Esophagus (tissue), 2 donors: ENCODE measurements around the gene APLNR. TPM values are rescaled to one million over a fixed set of nuclear protein-coding genes. Genes with fewer than 3 reads are reported as not detected.

Experiments
- H3K27ac ChIP-seq, 2 donors: one replicate each; pipeline ENCODE4 v1.5.1; 2013; ENCODE audit warnings: low read depth in 2 of 2, mild to moderate bottlenecking in 2 of 2, inconsistent platforms in 1 of 2, low read length in 1 of 2, moderate library complexity in 1 of 2
- H3K27me3 ChIP-seq, 2 donors: one replicate each; pipeline ENCODE4 v1.6.1; 2013; ENCODE audit warnings: low read length in 2 of 2, control low read depth in 1 of 2, mild to moderate bottlenecking in 1 of 2; ENCODE audit not compliant: insufficient read depth in 2 of 2, control insufficient read depth in 1 of 2
- H3K36me3 ChIP-seq, 2 donors: one replicate each; pipeline ENCODE4 v1.6.1; 2013; ENCODE audit warnings: low read length in 1 of 2; ENCODE audit not compliant: control insufficient read depth in 2 of 2, insufficient read depth in 2 of 2
- H3K4me1 ChIP-seq, 2 donors: one replicate each; pipeline ENCODE4 v1.6.1; 2013; ENCODE audit warnings: low read length in 1 of 2; ENCODE audit not compliant: control insufficient read depth in 2 of 2, insufficient read depth in 2 of 2
- H3K4me3 ChIP-seq, 2 donors: one replicate each; pipeline ENCODE4 v1.5.1; 2013; ENCODE audit warnings: low read length in 2 of 2, mild to moderate bottlenecking in 2 of 2, low read depth in 1 of 2, moderate library complexity in 1 of 2
- H3K9me3 ChIP-seq, 2 donors: one replicate each; pipeline ENCODE4 v1.6.1; 2013; ENCODE audit warnings: mild to moderate bottlenecking in 2 of 2, low read depth in 1 of 2, low read length in 1 of 2, moderate library complexity in 1 of 2; ENCODE audit not compliant: control insufficient read depth in 2 of 2, insufficient read depth in 1 of 2
- WGBS, 2 donors: extraction: QIAGEN DNeasy Blood & Tissue Kit; methylation state at CpG; one replicate each; pipeline ENCODE4 v1.1.7; 2013; 5-methylcytosine and 5-hydroxymethylcytosine counted together
- polyA plus RNA-seq, 2 donors: library from polyadenylated mRNA; stranded (reverse); fragments of 200-250 nt; gene quantifications; one replicate each; pipeline ENCODE4 v1.2.3, GENCODE V29; 2013
- donor health status: healthy with polysubstance abuse.
- donor health status: Bipolar disorder and iron deficiency.

The APLNR gene
- polyA plus RNA-seq, 2 donors, result 0.14 to 0.54 TPM

DNA sequence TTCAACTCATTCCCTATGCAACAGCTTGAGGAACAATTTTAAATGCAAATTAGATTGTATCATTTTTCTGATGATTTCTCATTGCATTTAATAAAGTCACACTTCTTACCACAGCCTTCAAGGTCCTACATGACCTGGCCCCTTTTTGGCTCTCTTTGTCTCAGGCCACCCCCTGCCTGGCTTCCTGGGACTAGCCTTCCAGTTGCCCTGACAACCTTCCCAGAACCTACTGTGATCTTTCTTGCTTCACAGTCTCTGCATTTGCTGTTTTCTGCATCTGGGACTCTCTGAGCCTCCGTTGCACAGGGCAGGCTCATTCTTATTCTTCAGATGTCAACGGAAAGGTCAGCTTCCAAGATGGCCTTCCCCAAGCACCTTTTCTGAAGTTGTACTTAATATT lies 12.9 kb downstream of the APLNR start:
- WGBS, 2 donors, result 82 to 87% methylated on average over 2 of the region's 2 CpGs
- H3K27ac ChIP-seq, result no peak overlapping the region
- H3K9me3 ChIP-seq, result no peaks in the 10 kb centered on the region
- H3K36me3 ChIP-seq, result no peaks in the 10 kb centered on the region
- no peak overlapping the region for H3K4me3 ChIP-seq
- H3K27me3 ChIP-seq, result peaks cover 3% of the 10 kb centered on the region in 2 donors
- no peaks in the 10 kb centered on the region for H3K4me1 ChIP-seq

DNA sequence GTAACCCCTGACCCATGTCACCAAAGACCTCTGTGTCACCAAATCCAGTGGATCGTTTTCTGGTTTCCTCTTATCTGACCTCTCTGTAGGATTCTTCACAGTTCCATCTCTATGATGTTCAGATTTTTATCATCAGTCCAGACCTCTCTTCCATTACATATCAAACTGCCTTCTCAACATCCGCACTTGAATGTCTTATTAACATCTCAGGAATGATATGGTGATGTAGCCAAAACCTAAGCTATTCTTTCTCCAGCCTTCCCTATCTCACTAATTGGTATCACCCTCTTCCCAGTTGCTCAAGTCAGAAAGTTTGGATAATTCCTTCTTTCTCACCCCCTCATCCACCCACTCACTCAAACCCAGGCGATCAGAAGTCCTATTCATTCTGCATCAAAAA lies 13.4 kb downstream of the APLNR start:
- no peak overlapping the region for H3K27ac ChIP-seq
- H3K4me1 ChIP-seq, result no peaks in the 10 kb centered on the region
- no peaks in the 10 kb centered on the region for H3K36me3 ChIP-seq
- no peaks in the 10 kb centered on the region for H3K9me3 ChIP-seq
- WGBS, 2 donors, result 82 to 83% methylated on average over 3 of the region's 3 CpGs
- H3K27me3 ChIP-seq, result peaks cover 3% of the 10 kb centered on the region in 2 donors
- no peak overlapping the region for H3K4me3 ChIP-seq

DNA sequence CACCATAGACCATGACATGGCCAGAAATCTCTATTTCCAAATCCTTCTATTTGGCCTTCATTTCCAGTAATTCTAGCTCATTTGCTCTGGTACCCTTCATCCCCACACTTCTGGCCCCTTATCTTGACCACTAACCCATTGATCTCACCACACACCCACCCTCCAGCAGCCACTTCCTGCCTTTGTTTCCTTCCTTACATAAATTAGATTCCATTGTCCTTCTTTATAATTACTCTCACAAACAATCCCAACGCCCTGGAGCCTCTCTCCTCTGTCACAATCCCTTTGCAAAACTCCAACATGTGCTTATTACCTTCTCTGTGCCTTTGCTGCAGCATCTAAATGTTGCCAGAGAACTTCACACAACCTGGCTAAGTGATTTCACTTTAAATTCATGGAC lies 14.8 kb downstream of the APLNR start:
- Histone ChIP-seq H3K4me3 (no peak overlapping the region), H3K36me3 (no peaks in the 10 kb centered on the region), H3K27ac (no peak overlapping the region), H3K27me3 (peaks cover 3% of the 10 kb centered on the region in 2 donors), H3K4me1 (no peaks in the 10 kb centered on the region), H3K9me3 (no peaks in the 10 kb centered on the region)
- 17 to 34% methylated on average over 1 of the region's 1 CpG for WGBS, 2 donors

DNA sequence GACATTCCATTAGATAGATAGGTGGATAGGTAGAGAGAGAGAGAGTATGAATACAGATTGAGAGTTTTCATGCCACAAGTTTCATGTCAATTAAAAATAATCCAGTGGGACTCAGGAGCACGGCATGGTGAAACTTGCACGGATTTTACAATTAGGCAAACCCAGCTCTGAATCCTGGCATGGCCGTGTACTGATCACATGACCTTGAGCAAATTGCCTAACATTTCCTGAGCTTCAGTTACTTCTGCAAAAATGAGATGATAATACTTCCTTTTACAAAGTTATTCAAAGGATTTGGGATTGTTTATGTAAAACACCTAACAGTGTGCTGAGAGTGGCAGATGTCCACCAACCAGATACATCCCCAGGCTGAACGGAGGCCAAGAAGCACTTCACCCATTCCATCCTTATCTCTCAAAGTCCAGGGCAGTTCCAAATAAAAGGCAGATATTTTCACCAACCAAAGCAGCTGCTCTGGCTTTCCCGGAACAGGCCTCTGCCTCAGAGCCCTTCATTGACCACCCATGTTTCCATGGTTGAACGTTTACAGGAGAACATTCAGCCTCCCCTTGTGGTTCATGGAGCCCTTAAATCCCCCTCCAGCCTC lies 17.9 kb downstream of the APLNR start:
- H3K4me1 ChIP-seq, result no peaks in the 10 kb centered on the region
- 39 to 47% methylated on average over 6 of the region's 6 CpGs for WGBS, 2 donors
- H3K27ac ChIP-seq, result no peak overlapping the region
- no peaks in the 10 kb centered on the region for H3K36me3 ChIP-seq
- H3K9me3 ChIP-seq, result no peaks in the 10 kb centered on the region
- H3K4me3 ChIP-seq, result no peak overlapping the region
- peaks cover 0 to 3% of the 10 kb centered on the region in 2 donors for H3K27me3 ChIP-seq

DNA sequence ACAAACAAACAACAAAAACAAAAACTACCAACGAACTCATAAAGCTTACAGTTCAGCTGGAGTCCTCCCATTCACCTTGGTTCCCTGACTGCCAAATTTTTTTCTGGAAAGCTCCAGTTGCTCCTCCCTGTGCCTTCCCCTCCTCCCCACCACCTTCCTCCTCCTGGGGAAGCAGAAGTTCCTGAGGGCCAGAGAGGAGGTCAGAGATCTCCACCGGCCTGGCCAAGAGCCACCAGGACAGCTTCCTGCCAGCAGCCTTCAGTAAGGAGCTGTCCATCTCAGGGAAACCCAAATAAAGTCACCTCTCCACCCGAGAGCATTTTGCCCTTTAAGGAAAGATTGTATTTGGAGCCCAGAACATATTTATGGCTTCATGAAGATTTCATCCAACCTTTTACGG lies 20.0 kb downstream of the APLNR start:
- no peaks in the 10 kb centered on the region for H3K4me1 ChIP-seq
- no peaks in the 10 kb centered on the region for H3K36me3 ChIP-seq
- no peaks in the 10 kb centered on the region for H3K9me3 ChIP-seq
- 48 to 49% methylated on average over 4 of the region's 4 CpGs for WGBS, 2 donors
- H3K27me3 ChIP-seq, result no peaks in the 10 kb centered on the region
- no peak overlapping the region for H3K4me3 ChIP-seq
- H3K27ac ChIP-seq, result no peak overlapping the region

DNA sequence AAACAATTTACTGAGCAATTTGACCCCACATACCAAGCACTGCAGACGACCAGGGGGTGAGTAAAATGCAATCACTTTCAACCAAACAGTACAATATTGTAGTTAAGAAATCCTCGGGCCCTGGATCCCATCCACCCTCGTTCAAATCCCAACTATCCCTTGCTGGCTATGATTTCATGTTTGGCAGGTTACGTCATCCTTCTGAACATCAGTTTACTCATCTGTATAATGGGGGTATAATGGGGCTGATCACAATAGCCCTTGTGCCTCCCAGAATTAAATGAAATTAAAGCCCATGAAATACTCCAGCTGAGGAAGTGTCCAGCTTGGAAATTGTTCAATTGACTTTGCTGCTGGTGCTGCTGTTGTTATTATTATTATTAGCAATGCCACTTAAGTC lies 20.6 kb downstream of the APLNR start:
- WGBS, 2 donors, result 73 to 77% methylated on average over 4 of the region's 4 CpGs
- H3K9me3 ChIP-seq, result no peaks in the 10 kb centered on the region

DNA sequence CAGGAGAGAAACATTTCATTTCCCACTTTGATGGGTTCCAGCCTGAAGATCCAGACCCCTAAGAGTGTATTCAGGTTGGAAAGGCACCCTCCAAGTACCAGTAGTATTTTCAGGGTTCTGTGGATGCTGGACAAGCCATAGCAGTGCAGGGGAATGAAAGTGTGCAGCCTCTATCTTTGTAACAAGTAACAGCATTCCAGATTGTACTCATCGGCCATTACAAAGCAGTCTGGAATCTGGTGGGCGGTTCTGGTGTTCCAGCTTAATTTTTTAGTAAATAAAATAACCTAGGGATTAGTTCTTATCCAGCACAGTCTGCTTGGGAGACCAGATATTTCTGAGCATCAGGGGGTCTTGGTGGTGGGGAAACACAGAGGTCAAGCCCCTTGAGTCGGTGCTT lies 22.6 kb downstream of the APLNR start:
- 43 to 44% methylated on average over 3 of the region's 3 CpGs for WGBS, 2 donors

More for the DNA sequence above, 20.6 kb downstream of the APLNR start:
- Histone ChIP-seq H3K4me1 (no peaks in the 10 kb centered on the region), H3K4me3 (no peak overlapping the region), H3K27me3 (no peaks in the 10 kb centered on the region), H3K27ac (no peak overlapping the region), H3K36me3 (no peaks in the 10 kb centered on the region)

DNA sequence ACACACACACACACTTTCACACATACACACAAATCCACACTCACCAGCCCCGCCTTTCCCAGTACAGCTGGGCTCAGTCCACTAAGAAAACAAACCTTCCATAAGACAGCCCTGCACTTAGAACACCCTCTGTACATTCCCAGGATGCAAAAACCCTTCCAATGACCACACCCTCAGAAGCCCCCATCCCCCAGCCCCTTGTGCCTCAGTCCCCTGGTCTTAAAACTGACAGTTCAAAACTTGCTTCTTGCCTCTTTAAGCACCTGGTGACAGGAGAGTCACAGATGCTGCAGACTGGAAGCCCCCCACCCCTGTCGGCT lies 23.0 kb downstream of the APLNR start:
- Histone ChIP-seq H3K4me3 (no peak overlapping the region), H3K27me3 (no peaks in the 10 kb centered on the region), H3K9me3 (no peaks in the 10 kb centered on the region), H3K27ac (no peak overlapping the region), H3K36me3 (no peaks in the 10 kb centered on the region), H3K4me1 (no peaks in the 10 kb centered on the region)
- WGBS, 2 donors, result 53 to 54% methylated on average over 2 of the region's 2 CpGs

More for the DNA sequence above, 22.6 kb downstream of the APLNR start:
- no peak overlapping the region for H3K4me3 ChIP-seq
- no peaks in the 10 kb centered on the region for H3K4me1 ChIP-seq
- no peaks in the 10 kb centered on the region for H3K27me3 ChIP-seq
- H3K36me3 ChIP-seq, result no peaks in the 10 kb centered on the region
- H3K27ac ChIP-seq, result no peak overlapping the region
- no peaks in the 10 kb centered on the region for H3K9me3 ChIP-seq

DNA sequence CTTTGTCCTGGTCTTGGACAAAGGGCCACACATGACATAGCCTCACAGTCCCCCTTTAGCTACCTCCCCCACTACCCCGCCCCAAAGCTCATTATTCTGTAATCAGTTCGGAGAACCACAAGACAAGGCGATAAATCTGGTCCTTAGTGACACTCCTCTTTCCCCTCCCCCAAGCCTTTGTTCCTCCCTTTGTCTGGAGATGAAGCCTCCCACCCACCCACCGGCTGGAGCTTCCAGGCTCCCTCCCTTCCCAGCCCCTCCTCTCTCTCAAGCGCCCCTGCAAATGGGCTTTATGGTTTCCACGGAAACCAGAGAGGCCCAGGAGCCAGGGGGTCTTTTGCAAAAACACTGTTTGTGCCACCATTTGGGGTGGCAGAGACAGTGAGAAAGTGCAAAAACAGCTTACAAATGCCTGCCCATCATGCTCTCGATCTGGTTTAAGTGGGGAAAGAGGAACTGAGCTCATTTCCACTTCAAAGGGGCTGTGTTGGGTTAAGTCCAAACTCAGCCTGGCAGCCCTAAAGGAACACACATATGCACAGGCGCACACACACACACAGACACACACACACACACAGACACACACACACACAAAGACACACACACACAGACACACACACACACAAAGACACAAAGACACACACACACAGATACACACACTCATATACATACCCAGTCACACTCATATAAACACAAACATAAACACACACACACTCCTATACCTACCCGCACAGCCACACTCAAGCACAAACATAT lies 23.5 kb downstream of the APLNR start:
- WGBS, 2 donors, result 37 to 43% methylated on average over 9 of the region's 9 CpGs
- no peaks in the 10 kb centered on the region for H3K9me3 ChIP-seq
- no peaks in the 10 kb centered on the region for H3K27me3 ChIP-seq
- H3K4me1 ChIP-seq, result no peaks in the 10 kb centered on the region
- H3K4me3 ChIP-seq, result no peak overlapping the region
- no peak overlapping the region for H3K27ac ChIP-seq
- H3K36me3 ChIP-seq, result no peaks in the 10 kb centered on the region

DNA sequence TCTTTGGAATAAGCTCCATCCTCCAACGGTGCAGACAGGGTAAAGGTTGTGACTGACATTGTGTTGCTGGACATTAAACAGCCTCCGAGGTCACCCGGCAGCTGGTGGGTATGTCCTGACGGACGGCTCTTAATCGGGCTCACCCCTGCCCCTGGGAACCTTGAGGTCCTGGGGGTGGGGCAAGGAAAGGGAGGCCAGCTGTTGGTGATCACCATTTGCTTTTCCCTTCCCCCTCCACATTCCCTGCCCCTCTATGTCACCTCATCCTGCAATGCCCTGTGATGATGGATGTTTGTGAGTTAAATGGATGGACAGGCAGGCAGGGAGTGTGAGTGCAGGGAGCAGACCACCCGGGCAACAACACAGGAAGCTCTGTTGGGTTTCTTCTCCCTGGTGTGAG lies 26.3 kb downstream of the APLNR start:
- no peak overlapping the region for H3K27ac ChIP-seq

More for the DNA sequence above, 26.3 kb downstream of the APLNR start:
- no peaks in the 10 kb centered on the region for H3K9me3 ChIP-seq
- WGBS, 2 donors, result 49 to 55% methylated on average over 7 of the region's 7 CpGs
- no peaks in the 10 kb centered on the region for H3K36me3 ChIP-seq
- H3K4me3 ChIP-seq, result no peak overlapping the region
- no peaks in the 10 kb centered on the region for H3K4me1 ChIP-seq
- H3K27me3 ChIP-seq, result no peaks in the 10 kb centered on the region
